ENCODE measurements around the gene UBAC2.

UBAC2 gene

GRCh38 chr13:99395436-99395835, 194.8 kb downstream of the UBAC2 start:
- Histone ChIP-seq H3K27ac (no peak overlapping the region), H3K27me3 (ENCODE audit: control insufficient read depth, insufficient read depth, low read length) (no peaks in the 10 kb centered on the region), H3K79me2 (no peaks in the 10 kb centered on the region), H3K4me1 (no peaks in the 10 kb centered on the region), H3K9me3 (ENCODE audit: control insufficient read depth, low read length) (no peaks in the 10 kb centered on the region), H3K4me2 (ENCODE audit: low read length) (no peak overlapping the region), H3K9ac (no peak overlapping the region), H3K4me3 (ENCODE audit: low read depth, low read length) (no peak overlapping the region), H2AFZ (no peak overlapping the region), H3K36me3 (ENCODE audit: control insufficient read depth, insufficient read depth, low read length) (no peaks in the 10 kb centered on the region)
- TF ChIP-seq CTCF (IDR thresholded peaks at IDR 0.05), result no peak

GRCh38 chr13:99396446-99396845, 195.8 kb downstream of the UBAC2 start:
- H3K9me3 ChIP-seq (ENCODE audit: control insufficient read depth, low read length), result no peaks in the 10 kb centered on the region
- H3K27me3 ChIP-seq (ENCODE audit: control insufficient read depth, insufficient read depth, low read length), result no peaks in the 10 kb centered on the region
- no peak overlapping the region for H3K4me3 ChIP-seq (ENCODE audit: low read depth, low read length)
- H3K4me2 ChIP-seq (ENCODE audit: low read length), result no peak overlapping the region
- no peaks in the 10 kb centered on the region for H3K4me1 ChIP-seq
- H3K27ac ChIP-seq, result no peak overlapping the region
- no peak overlapping the region for H3K9ac ChIP-seq
- H3K79me2 ChIP-seq, result no peaks in the 10 kb centered on the region
- H3K36me3 ChIP-seq (ENCODE audit: control insufficient read depth, insufficient read depth, low read length), result no peaks in the 10 kb centered on the region
- H2AFZ ChIP-seq, result no peak overlapping the region
- no peak for TF ChIP-seq CTCF (IDR thresholded peaks at IDR 0.05)

DNA sequence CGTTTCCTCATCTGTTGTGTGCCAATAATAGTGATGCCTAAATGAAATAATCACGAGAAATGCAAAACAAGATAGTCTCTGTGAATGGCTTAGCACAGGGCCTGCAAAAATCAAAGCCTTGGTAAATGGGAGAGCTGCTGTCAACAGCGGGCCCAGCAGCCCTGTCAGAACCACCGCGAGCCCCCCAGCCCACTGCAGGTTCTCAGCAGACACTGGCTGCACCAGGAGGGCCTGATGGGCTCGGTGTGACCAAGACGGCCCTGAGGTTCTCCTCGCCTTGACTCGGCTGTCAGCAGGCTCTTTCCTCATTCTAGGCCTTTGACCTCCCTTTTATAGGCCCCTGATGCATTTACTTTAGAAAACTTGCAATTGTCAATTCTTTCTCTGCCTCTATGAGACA, 197.4 kb downstream of the UBAC2 start:
- no peak overlapping the region for H2AFZ ChIP-seq
- H3K4me2 ChIP-seq (ENCODE audit: low read length), result no peak overlapping the region
- no peaks in the 10 kb centered on the region for H3K36me3 ChIP-seq (ENCODE audit: control insufficient read depth, insufficient read depth, low read length)
- no peak overlapping the region for H3K9ac ChIP-seq
- no peaks in the 10 kb centered on the region for H3K27me3 ChIP-seq (ENCODE audit: control insufficient read depth, insufficient read depth, low read length)
- H3K79me2 ChIP-seq, result no peaks in the 10 kb centered on the region
- no peak overlapping the region for H3K4me3 ChIP-seq (ENCODE audit: low read depth, low read length)
- no peak overlapping the region for H3K27ac ChIP-seq
- H3K4me1 ChIP-seq, result no peaks in the 10 kb centered on the region
- H3K9me3 ChIP-seq (ENCODE audit: control insufficient read depth, low read length), result no peaks in the 10 kb centered on the region
- TF ChIP-seq CTCF (IDR thresholded peaks at IDR 0.05), result no peak

- no peaks in the 10 kb centered on the region for H3K4me1 ChIP-seq
- H3K36me3 ChIP-seq (ENCODE audit: control insufficient read depth, insufficient read depth, low read length), result no peaks in the 10 kb centered on the region
- H3K27me3 ChIP-seq (ENCODE audit: control insufficient read depth, insufficient read depth, low read length), result no peaks in the 10 kb centered on the region
- no peak overlapping the region for H3K9ac ChIP-seq
- no peak overlapping the region for H3K4me3 ChIP-seq (ENCODE audit: low read depth, low read length)
- no peaks in the 10 kb centered on the region for H3K9me3 ChIP-seq (ENCODE audit: control insufficient read depth, low read length)
- no peak for TF ChIP-seq CTCF (IDR thresholded peaks at IDR 0.05)
- no peak overlapping the region for H3K27ac ChIP-seq
- no peak overlapping the region for H2AFZ ChIP-seq
- no peak overlapping the region for H3K4me2 ChIP-seq (ENCODE audit: low read length)
- no peaks in the 10 kb centered on the region for H3K79me2 ChIP-seq
Observed at GRCh38 chr13:99398916-99399622, 198.4 kb downstream of the UBAC2 start.

GRCh38 chr13:99399623-99399974, 198.9 kb downstream of the UBAC2 start:
- Histone ChIP-seq H3K79me2 (no peaks in the 10 kb centered on the region), H3K4me2 (ENCODE audit: low read length) (no peak overlapping the region), H3K36me3 (ENCODE audit: control insufficient read depth, insufficient read depth, low read length) (no peaks in the 10 kb centered on the region), H3K9ac (no peak overlapping the region), H3K9me3 (ENCODE audit: control insufficient read depth, low read length) (no peaks in the 10 kb centered on the region), H2AFZ (no peak overlapping the region), H3K4me1 (no peaks in the 10 kb centered on the region), H3K27ac (no peak overlapping the region), H3K4me3 (ENCODE audit: low read depth, low read length) (no peak overlapping the region), H3K27me3 (ENCODE audit: control insufficient read depth, insufficient read depth, low read length) (no peaks in the 10 kb centered on the region)
- TF ChIP-seq CTCF (IDR thresholded peaks at IDR 0.05), result no peak
